OCI-LY1 (cell line): ENCODE data around the gene CTAGE1.

Source experiments
- H2AFZ ChIP-seq: fragments of 200-600 bp; sonication (generic), shearing (Covaris generic); 2 replicates; pipeline ENCODE4 v1.6.0; 2014; ENCODE audit warnings: antibody characterized with exemption, mild to moderate bottlenecking, low read length
- H3F3A ChIP-seq: fragments of 200-600 bp; sonication (generic), shearing (Covaris generic); 2 replicates; pipeline ENCODE4 v1.6.0; 2014; ENCODE audit warnings: mild to moderate bottlenecking, antibody characterized with exemption, low read length, moderate library complexity; ENCODE audit not compliant: insufficient read depth
- H3K27ac ChIP-seq: fragments of 200-600 bp; sonication (generic); 2 replicates; pipeline ENCODE4 v1.5.1; 2014; ENCODE audit warnings: low read length, mixed run types, mild to moderate bottlenecking, low read depth; ENCODE audit not compliant: poor library complexity, severe bottlenecking
- H3K27me3 ChIP-seq: fragments of 200-600 bp; sonication (generic); 2 replicates; pipeline ENCODE4 v1.6.0; 2014; ENCODE audit warnings: antibody characterized with exemption, mild to moderate bottlenecking, low read length, moderate library complexity; ENCODE audit not compliant: insufficient read depth
- H3K36me3 ChIP-seq: fragments of 200-600 bp; sonication (generic); 2 replicates; pipeline ENCODE4 v1.6.1; 2014; ENCODE audit warnings: mild to moderate bottlenecking, antibody characterized with exemption, low read length, moderate library complexity, mixed read lengths; ENCODE audit not compliant: insufficient read depth
- H3K4me1 ChIP-seq: fragments of 200-600 bp; sonication (generic); 2 replicates; pipeline ENCODE4 v1.5.1; 2014; ENCODE audit warnings: mild to moderate bottlenecking, low read length, moderate library complexity; ENCODE audit not compliant: insufficient read depth, severe bottlenecking
- H3K4me2 ChIP-seq: fragments of 200-600 bp; sonication (generic), shearing (Covaris generic); 2 replicates; pipeline ENCODE4 v1.6.1; 2014; ENCODE audit warnings: low read length
- H3K4me3 ChIP-seq: fragments of 200-600 bp; sonication (generic); 2 replicates; pipeline ENCODE4 v1.5.1; 2014; ENCODE audit warnings: low read length, low read depth, mild to moderate bottlenecking, mixed read lengths; ENCODE audit not compliant: poor library complexity, severe bottlenecking
- H3K79me2 ChIP-seq: fragments of 200-600 bp; shearing (Covaris generic); 2 replicates; pipeline ENCODE4 v1.6.1; 2016; ENCODE audit warnings: mixed run types, low read length, mixed read lengths; ENCODE audit not compliant: insufficient read depth
- H3K9ac ChIP-seq: fragments of 200-600 bp; sonication (generic), shearing (Covaris generic); 2 replicates; pipeline ENCODE4 v1.6.1; 2014; ENCODE audit warnings: mild to moderate bottlenecking, low read length, mixed read lengths
- H3K9me2 ChIP-seq: fragments of 200-600 bp; sonication (generic), shearing (Covaris generic); 2 replicates; pipeline ENCODE4 v1.6.1; 2014; ENCODE audit warnings: low read depth, mild to moderate bottlenecking, low read length, mixed read lengths
- H3K9me3 ChIP-seq: fragments of 200-600 bp; shearing (Covaris generic); 2 replicates; pipeline ENCODE4 v1.6.1; 2014; ENCODE audit warnings: low read length, mixed read lengths
- H4K20me1 ChIP-seq: fragments of 200-600 bp; sonication (generic), shearing (Covaris generic); 2 replicates; pipeline ENCODE4 v1.6.0; 2016; ENCODE audit warnings: mild to moderate bottlenecking, low read length; ENCODE audit not compliant: insufficient read depth
- CTCF ChIP-seq: fragments of 200-600 bp; sonication (generic), shearing (Covaris generic); IDR thresholded peaks from 2 replicates; pipeline ENCODE4 v1.5.1; 2017; ENCODE audit warnings: mild to moderate bottlenecking, antibody characterized with exemption, low read length, moderate library complexity, mixed read lengths
- EZH2 ChIP-seq: fragments of 200-600 bp; sonication (generic), shearing (Covaris generic); IDR thresholded peaks from 2 replicates; pipeline ENCODE4 v1.8.0; 2017; ENCODE audit warnings: borderline replicate concordance, mixed run types, mild to moderate bottlenecking, antibody characterized with exemption, low read length, moderate library complexity, mixed read lengths

CTAGE1 gene

DNA sequence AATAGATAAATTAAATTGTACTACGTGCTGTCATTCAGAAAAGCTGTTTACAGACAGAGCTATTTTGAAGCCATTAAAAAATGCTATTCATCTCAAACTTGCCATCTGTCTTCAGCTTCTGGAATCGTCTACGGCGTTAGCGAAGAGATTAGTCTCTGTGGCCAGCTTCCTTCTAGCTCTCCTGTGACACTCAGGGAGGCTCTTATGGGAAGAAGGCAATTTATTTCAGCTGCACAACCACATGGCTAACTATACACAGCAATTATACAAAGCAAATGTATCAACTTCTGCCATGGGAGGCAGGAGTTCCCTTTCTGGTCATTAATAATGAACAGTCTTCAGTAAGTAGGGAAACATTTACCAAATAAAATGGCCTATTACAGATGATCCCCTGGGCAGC lies 6.3 kb downstream of the CTAGE1 start:
- no peaks in the 10 kb centered on the region for H3K9me3 ChIP-seq
- no peaks in the 10 kb centered on the region for H3K9me2 ChIP-seq
- no peaks in the 10 kb centered on the region for H3K79me2 ChIP-seq
- no peak overlapping the region for H3K4me2 ChIP-seq
- H2AFZ ChIP-seq: no peak overlapping the region
- no peaks in the 10 kb centered on the region for H3K4me1 ChIP-seq
- TF ChIP-seq CTCF (no peak), EZH2 (no peak)
- H3K27ac ChIP-seq: no peak overlapping the region
- H3K4me3 ChIP-seq: no peak overlapping the region
- no peaks in the 10 kb centered on the region for H4K20me1 ChIP-seq
- H3K36me3 ChIP-seq: no peaks in the 10 kb centered on the region
- H3K9ac ChIP-seq: no peak overlapping the region
- no peaks in the 10 kb centered on the region for H3F3A ChIP-seq
- no peaks in the 10 kb centered on the region for H3K27me3 ChIP-seq

DNA sequence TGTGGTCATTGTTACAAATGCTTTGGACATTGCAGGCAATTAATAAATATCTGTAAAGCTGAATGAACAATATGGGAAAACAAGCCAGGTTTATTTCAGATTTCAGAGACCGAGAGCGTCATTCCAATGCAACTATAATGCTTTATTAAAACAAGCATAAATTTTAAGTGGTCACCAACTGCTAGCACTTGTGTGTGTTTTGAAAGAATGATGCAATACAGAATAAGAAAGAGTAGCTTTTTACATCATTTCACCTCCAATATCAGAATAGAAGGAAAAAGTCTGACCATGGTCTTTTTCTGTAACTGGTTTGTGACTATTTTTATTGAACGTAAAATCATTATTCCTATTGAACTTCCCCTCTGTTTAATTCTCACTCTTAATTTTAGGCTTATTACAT lies 7.6 kb downstream of the CTAGE1 start:
- Histone ChIP-seq H3K4me3 (no peak overlapping the region), H4K20me1 (no peaks in the 10 kb centered on the region), H3K36me3 (no peaks in the 10 kb centered on the region), H3K27me3 (no peaks in the 10 kb centered on the region), H3K79me2 (no peaks in the 10 kb centered on the region), H3K4me1 (no peaks in the 10 kb centered on the region), H3K9me2 (no peaks in the 10 kb centered on the region), H3K4me2 (no peak overlapping the region), H2AFZ (no peak overlapping the region), H3F3A (no peaks in the 10 kb centered on the region), H3K9ac (no peak overlapping the region), H3K9me3 (no peaks in the 10 kb centered on the region), H3K27ac (no peak overlapping the region)
- TF ChIP-seq EZH2 (no peak), CTCF (no peak)

- Histone ChIP-seq H2AFZ (no peak overlapping the region), H3K9me3 (no peaks in the 10 kb centered on the region), H3K4me3 (no peak overlapping the region), H3K9ac (no peak overlapping the region), H3K4me2 (no peak overlapping the region), H3F3A (no peaks in the 10 kb centered on the region), H3K4me1 (no peaks in the 10 kb centered on the region), H4K20me1 (no peaks in the 10 kb centered on the region), H3K36me3 (no peaks in the 10 kb centered on the region), H3K27ac (no peak overlapping the region), H3K79me2 (no peaks in the 10 kb centered on the region), H3K27me3 (no peaks in the 10 kb centered on the region), H3K9me2 (no peaks in the 10 kb centered on the region)
- TF ChIP-seq EZH2 (no peak), CTCF (no peak)
Observed at GRCh38 chr18:22409445-22409844, 8.3 kb downstream of the CTAGE1 start.
